K562 (cell line): ENCODE data around the gene RCSD1. TPM values are rescaled to one million over a fixed set of nuclear protein-coding genes. Genes with fewer than 3 reads are reported as not detected.

Experiments
- CXXC5 ChIP-seq: fragments of 250-450 bp; sonication (Bioruptor Pico); IDR thresholded peaks from 2 replicates; pipeline ENCODE4 v1.8.0; 2022; ENCODE audit warnings: inconsistent platforms, mild to moderate bottlenecking, moderate library complexity
- EP300 ChIP-seq: IDR thresholded peaks from 2 replicates; pipeline ENCODE4 v1.6.1; 2012; ENCODE audit warnings: low read length, improper control_type of control experiment
- ETV5 ChIP-seq: sonication (generic); formaldehyde crosslinking; IDR thresholded peaks from 2 replicates; pipeline ENCODE4 v1.4.0; 2020; ENCODE audit warnings: low read depth, mild to moderate bottlenecking, missing genetic modification reagents
- HIVEP1 ChIP-seq: fragments of 250-450 bp; sonication (Bioruptor Pico); IDR thresholded peaks from 2 replicates; pipeline ENCODE4 v1.4.0; 2020; ENCODE audit warnings: mild to moderate bottlenecking
- HLTF ChIP-seq: fragments of 450-650 bp; IDR thresholded peaks from 2 replicates; pipeline ENCODE4 v1.6.1; 2016
- MECOM ChIP-seq: fragments of 250-450 bp; sonication (Bioruptor Pico); IDR thresholded peaks from 2 replicates; pipeline ENCODE4 v1.8.0; 2022; ENCODE audit warnings: inconsistent platforms
- NR4A1 ChIP-seq, 2 experiments: fragments of 250-450 bp in 1 of 2; fragments of 450-650 bp in 1 of 2; sonication (Bioruptor Pico) in 1 of 2; IDR thresholded peaks; 2 replicates each; pipeline versions ENCODE4 v1.4.0 to v1.6.1; 2016 to 2020; ENCODE audit warnings: mild to moderate bottlenecking in 2 of 2, missing compliant biosample characterization in 1 of 2, missing genetic modification characterization in 1 of 2, moderate library complexity in 1 of 2
- OTX1 ChIP-seq: fragments of 450-650 bp; formaldehyde crosslinking; IDR thresholded peaks from 2 replicates; pipeline ENCODE4 v1.4.0; 2022; ENCODE audit warnings: mild to moderate bottlenecking
- POLR2AphosphoS5 ChIP-seq: IDR thresholded peaks from 2 replicates; pipeline ENCODE4 v1.6.1; 2011; ENCODE audit warnings: mild to moderate bottlenecking, low read depth, low read length, moderate library complexity; ENCODE audit not compliant: control insufficient read depth, insufficient read depth
- POLR2H ChIP-seq: IDR thresholded peaks from 2 replicates; pipeline ENCODE4 v1.6.1; 2016; ENCODE audit warnings: missing genetic modification characterization, low read depth, mild to moderate bottlenecking, control low read depth, missing compliant biosample characterization, moderate library complexity
- RHOXF2B ChIP-seq: fragments of 250-450 bp; sonication (Bioruptor Pico); conservative IDR thresholded peaks from 2 replicates; pipeline ENCODE4 v1.5.1; 2021
- RNF2 ChIP-seq: sonication (generic); IDR thresholded peaks from 2 replicates; pipeline ENCODE4 v1.6.1; 2016
- SMARCE1 ChIP-seq: fragments of 450-650 bp; IDR thresholded peaks from 2 replicates; pipeline ENCODE4 v1.7.1; 2016; ENCODE audit warnings: mild to moderate bottlenecking
- SPI1 ChIP-seq: IDR thresholded peaks from 2 replicates; pipeline ENCODE4 v1.6.1; 2011; ENCODE audit warnings: low read depth, low read length, control low read depth, borderline replicate concordance
- TEAD2 ChIP-seq: fragments of 450-650 bp; IDR thresholded peaks from 2 replicates; pipeline ENCODE4 v1.6.1; 2016; ENCODE audit warnings: missing genetic modification characterization, control low read depth, missing compliant biosample characterization
- TOE1 ChIP-seq, 2 experiments: fragments of 450-650 bp in 1 of 2; sonication (generic) in 1 of 2; formaldehyde crosslinking in 1 of 2; IDR thresholded peaks; 2 replicates each; pipeline versions ENCODE4 v1.7.1 to v1.8.0; 2016 to 2022; ENCODE audit warnings: borderline replicate concordance in 2 of 2, mild to moderate bottlenecking in 2 of 2, antibody characterized with exemption in 1 of 2, inconsistent platforms in 1 of 2, low read depth in 1 of 2, missing genetic modification reagents in 1 of 2, moderate library complexity in 1 of 2
- TSC22D4 ChIP-seq: fragments of 450-650 bp; IDR thresholded peaks from 2 replicates; pipeline ENCODE4 v1.6.1; 2016; ENCODE audit warnings: missing genetic modification characterization, missing biosample characterization, control low read depth
- ZKSCAN1 ChIP-seq: fragments of 150-350 bp; IDR thresholded peaks from 2 replicates; pipeline ENCODE4 v1.6.1; 2016; ENCODE audit warnings: low read depth, low read length
- ZNF347 ChIP-seq: fragments of 450-650 bp; formaldehyde crosslinking; IDR thresholded peaks from 2 replicates; pipeline ENCODE4 v1.4.0; 2020; ENCODE audit warnings: low read depth, mild to moderate bottlenecking, moderate library complexity
- ZNF41 ChIP-seq: fragments of 250-450 bp; sonication (Bioruptor Pico); conservative IDR thresholded peaks from 2 replicates; pipeline ENCODE4 v1.4.0; 2020; ENCODE audit warnings: mild to moderate bottlenecking
- polyA plus RNA-seq, 8 experiments: library from polyadenylated mRNA; depleted of rRNA in 4 of 8; stranded (reverse) in 5 of 8; unstranded in 3 of 8; fragments of >200 nt; fragmentation: Nextera tagmentation in 2 of 8; fragmentation: Illumina TruSeq in 1 of 8; extraction: Ambion mirVana in 2 of 8; extraction: Trizol in 1 of 8; gene quantifications; 2 replicates each; pipeline versions ENCODE4 v1.2.1 to v1.2.3, GENCODE V29; 2011 to 2014; ENCODE audit warnings: inconsistent platforms in 1 of 8, missing spikeins in 1 of 8
- total RNA-seq, 7 experiments: library from RNA; depleted of rRNA in 6 of 7; stranded (reverse); fragments of >200 nt in 6 of 7; fragmentation: Illumina TruSeq in 2 of 7; extraction: Trizol in 2 of 7; gene quantifications; 2 replicates each; pipeline versions ENCODE4 v1.2.1 to v1.2.3, GENCODE V29; 2011 to 2021; ENCODE audit warnings: low replicate concordance in 1 of 7
- TF ChIP-seq, protein P1 (sequence below): fragments of 250-450 bp; sonication (Bioruptor Pico); IDR thresholded peaks from 2 replicates; pipeline ENCODE4 v1.6.1; 2021; ENCODE audit warnings: mild to moderate bottlenecking
- TF ChIP-seq, protein P2 (sequence below): fragments of 450-650 bp; formaldehyde crosslinking; IDR thresholded peaks from 2 replicates; pipeline ENCODE4 v1.4.0; 2020; ENCODE audit warnings: mild to moderate bottlenecking, moderate library complexity
- TF ChIP-seq, protein P3 (sequence below): fragments of 450-650 bp; formaldehyde crosslinking; IDR thresholded peaks from 2 replicates; pipeline ENCODE4 v1.4.0; 2020; ENCODE audit warnings: mild to moderate bottlenecking, moderate library complexity

The RCSD1 gene
- total and polyA plus RNA-seq, 9 of the 15 experiments (the other 6 are each of a cell fraction or from before 2014, with no cell fraction given): 7.8 to 69.8 (median 45.3) TPM

DNA sequence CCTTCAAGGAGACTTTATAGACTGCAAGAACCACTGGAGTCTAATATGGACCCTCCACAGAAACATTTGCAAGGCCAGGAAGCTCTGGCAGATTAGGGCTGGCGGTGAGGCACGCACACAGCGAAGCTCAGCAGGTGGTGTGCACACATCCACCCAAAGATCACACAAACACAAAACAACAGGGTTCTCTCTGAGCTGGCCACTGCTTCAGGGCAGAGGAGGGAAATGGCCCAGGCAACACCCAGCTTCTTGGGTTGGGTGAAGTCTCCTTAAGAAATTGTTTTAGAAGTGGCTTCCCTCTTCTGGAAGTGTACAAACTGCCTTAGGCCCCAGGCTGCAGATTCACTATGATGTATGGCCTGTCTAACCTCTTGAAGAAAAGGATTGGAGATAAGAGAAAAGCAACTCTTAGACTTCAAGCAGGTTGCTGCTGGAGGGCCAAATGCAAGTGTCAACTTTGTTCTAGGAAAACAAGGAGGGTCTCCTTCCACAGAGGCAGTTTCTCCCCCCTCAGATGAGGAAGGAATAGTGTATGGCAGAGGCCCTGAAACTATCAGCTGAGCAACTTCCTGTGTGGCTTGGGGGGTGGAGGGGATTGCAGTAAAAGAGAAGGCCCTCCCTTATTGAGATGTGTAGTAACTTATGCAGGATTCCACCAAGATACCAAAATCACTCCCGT lies 2.0 kb downstream of the RCSD1 start (continued):
- peak; percentile 56 for TF ChIP-seq CXXC5 (CRISPR knock-in tag)
- no peak for TF ChIP-seq SPI1
- TF ChIP-seq TOE1 (IDR thresholded peaks at IDR 0.05; ENCODE audit: borderline replicate concordance): peak; percentile 39; the same call in 1 of the 2 replicates
- no peak for TF ChIP-seq TOE1 (CRISPR knock-in tag; IDR thresholded peaks at IDR 0.05; ENCODE audit: borderline replicate concordance, low read depth)
- TF ChIP-seq POLR2H (tag): no peak
- 0 out of 2 replicates have a peak, but pooled peaks have one; percentile 19 for TF ChIP-seq ZNF41
- no peak for TF ChIP-seq ZNF347 (CRISPR knock-in tag)
- no peak for TF ChIP-seq TSC22D4
- no peak for TF ChIP-seq NR4A1 (CRISPR knock-in tag; IDR thresholded peaks at IDR 0.05)
- no peak for TF ChIP-seq NR4A1 (tag; IDR thresholded peaks at IDR 0.05)
- 0 out of 2 replicates have a peak, but pooled peaks have one; percentile 29 for TF ChIP-seq HIVEP1 (CRISPR knock-in tag)
- TF ChIP-seq, protein P1, sequence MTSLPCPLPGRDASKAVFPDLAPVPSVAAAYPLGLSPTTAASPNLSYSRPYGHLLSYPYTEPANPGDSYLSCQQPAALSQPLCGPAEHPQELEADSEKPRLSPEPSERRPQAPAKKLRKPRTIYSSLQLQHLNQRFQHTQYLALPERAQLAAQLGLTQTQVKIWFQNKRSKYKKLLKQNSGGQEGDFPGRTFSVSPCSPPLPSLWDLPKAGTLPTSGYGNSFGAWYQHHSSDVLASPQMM (CRISPR knock-in tag): no peak
- no peak for TF ChIP-seq RHOXF2B (CRISPR knock-in tag)
- TF ChIP-seq HLTF: no peak
- peak; percentile 20; the same call in 1 of the 2 replicates for TF ChIP-seq RNF2
- TF ChIP-seq, protein P2, sequence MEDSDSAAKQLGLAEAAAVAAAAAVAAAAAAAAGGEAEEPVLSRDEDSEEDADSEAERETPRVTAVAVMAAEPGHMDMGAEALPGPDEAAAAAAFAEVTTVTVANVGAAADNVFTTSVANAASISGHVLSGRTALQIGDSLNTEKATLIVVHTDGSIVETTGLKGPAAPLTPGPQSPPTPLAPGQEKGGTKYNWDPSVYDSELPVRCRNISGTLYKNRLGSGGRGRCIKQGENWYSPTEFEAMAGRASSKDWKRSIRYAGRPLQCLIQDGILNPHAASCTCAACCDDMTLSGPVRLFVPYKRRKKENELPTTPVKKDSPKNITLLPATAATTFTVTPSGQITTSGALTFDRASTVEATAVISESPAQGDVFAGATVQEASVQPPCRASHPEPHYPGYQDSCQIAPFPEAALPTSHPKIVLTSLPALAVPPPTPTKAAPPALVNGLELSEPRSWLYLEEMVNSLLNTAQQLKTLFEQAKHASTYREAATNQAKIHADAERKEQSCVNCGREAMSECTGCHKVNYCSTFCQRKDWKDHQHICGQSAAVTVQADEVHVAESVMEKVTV (CRISPR knock-in tag): peak; percentile 20; the same call in 1 of the 2 replicates
- TF ChIP-seq, protein P3, sequence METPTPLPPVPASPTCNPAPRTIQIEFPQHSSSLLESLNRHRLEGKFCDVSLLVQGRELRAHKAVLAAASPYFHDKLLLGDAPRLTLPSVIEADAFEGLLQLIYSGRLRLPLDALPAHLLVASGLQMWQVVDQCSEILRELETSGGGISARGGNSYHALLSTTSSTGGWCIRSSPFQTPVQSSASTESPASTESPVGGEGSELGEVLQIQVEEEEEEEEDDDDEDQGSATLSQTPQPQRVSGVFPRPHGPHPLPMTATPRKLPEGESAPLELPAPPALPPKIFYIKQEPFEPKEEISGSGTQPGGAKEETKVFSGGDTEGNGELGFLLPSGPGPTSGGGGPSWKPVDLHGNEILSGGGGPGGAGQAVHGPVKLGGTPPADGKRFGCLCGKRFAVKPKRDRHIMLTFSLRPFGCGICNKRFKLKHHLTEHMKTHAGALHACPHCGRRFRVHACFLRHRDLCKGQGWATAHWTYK: no peak
- TF ChIP-seq MECOM (CRISPR knock-in tag): peak; percentile 65; the same call in 1 of the 2 replicates
- no peak for TF ChIP-seq EP300
- 0 out of 2 replicates have a peak, but pooled peaks have one; percentile 53 for TF ChIP-seq SMARCE1
- peak; percentile 53; the same call in 1 of the 2 replicates for TF ChIP-seq POLR2AphosphoS5
- no peak for TF ChIP-seq OTX1 (CRISPR knock-in tag)
- peak; percentile 16; the same call in 1 of the 2 replicates for TF ChIP-seq ETV5
- no peak for TF ChIP-seq ZKSCAN1
- TF ChIP-seq TEAD2 (tag): no peak
